NCI-H460 (cell line): Measurements from ENCODE around the gene MLLT3. TPM values are rescaled to one million over a fixed set of nuclear protein-coding genes. Genes with fewer than 3 reads are reported as not detected.
"Not testable (repeated sequence)": the region's sequence is repeated elsewhere in the genome, so short reads cannot be mapped to it uniquely, and the experiment has no call there.

ENCODE experiments used
- DNase-seq: peaks from one replicate; pipeline ENCODE4 v3.0.0-alpha.2; 2016; ENCODE audit warnings: low read depth; ENCODE audit errors: extremely low read depth
- total RNA-seq: library from RNA; depleted of rRNA; stranded (reverse); fragments of >200 nt; shearing (Covaris generic); gene quantifications from 2 replicates; pipeline ENCODE4 v1.2.3, GENCODE V29; 2014

MLLT3 gene
- total RNA-seq, 1 experiment from 2014 or later, result 15.4 TPM

GRCh38 chr9:20599195-20599594 lies 23.1 kb downstream of the MLLT3 start:
- no peak for DNase-seq

GRCh38 chr9:20598367-20598766 lies 23.9 kb downstream of the MLLT3 start:
- no peak for DNase-seq

DNA sequence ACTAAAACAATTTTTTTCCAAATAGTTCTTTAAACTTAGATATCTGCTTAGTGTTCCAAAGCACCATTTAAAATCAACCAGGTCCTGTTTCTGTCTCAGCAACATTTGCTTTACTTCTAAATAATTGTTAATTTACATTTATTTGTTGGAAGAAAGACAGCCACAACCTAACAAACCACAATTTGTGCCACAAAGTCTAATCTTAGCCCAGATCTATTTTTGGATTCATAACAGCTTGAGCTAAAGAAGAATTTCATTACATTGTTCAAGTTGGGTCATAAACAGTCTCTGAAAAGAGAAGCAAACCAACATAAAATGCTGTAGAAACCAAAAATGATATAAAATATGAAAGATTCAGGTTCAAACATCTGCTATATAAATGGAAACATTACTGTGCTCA lies 24.4 kb downstream of the MLLT3 start:
- DNase-seq, result no peak

DNA sequence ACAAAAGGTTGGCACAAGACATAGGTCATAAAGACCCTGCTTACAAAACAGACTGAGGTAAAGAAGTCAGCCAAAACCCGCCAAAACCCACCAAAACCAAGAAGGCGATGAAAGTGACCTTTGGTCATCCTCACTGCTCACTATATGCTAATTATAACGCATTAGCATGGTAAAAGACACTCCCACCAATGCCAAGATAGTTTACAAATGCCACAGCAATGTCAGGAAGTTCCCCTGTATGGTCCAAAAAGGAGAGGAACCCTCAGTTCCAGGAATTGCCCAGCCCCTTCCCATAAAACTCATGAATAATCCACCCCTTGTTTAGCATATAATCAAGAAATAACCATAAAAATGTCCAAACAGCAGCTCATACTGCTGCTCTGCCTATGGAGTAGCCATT lies 27.7 kb downstream of the MLLT3 start:
- DNase-seq, result no peak

GRCh38 chr9:20593537-20593936 lies 28.8 kb downstream of the MLLT3 start:
- DNase-seq, result no peak

- DNase-seq, result no peak
These were observed 29.2 kb downstream of the MLLT3 start for GRCh38 chr9:20593105-20593504.

- no peak for DNase-seq
These were observed 29.6 kb downstream of the MLLT3 start for GRCh38 chr9:20592673-20593072.

- DNase-seq, result no peak
These were observed 31.1 kb downstream of the MLLT3 start for GRCh38 chr9:20591223-20591622.

- DNase-seq, result no peak
These were observed 37.2 kb downstream of the MLLT3 start for GRCh38 chr9:20584968-20585643.

DNA sequence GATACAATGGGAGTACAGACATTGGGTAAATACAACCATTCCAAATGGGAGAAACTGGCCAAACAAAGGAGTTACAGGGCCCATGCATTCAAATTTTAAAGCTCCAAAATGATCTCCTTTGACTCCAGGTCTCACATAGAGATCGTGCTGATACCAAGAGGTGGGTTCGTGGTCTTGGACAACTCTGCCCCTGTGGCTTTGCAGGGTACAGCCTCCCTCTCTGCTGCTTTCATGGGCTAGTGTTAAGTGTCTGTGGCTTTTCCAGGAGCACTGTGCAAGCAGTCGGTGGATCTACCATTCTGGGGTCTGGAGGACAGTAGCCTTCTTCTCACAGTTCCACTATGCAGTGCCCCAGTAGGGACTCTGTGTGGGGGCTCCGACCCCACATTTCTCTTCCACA lies 39.2 kb downstream of the MLLT3 start:
- not testable (repeated sequence) for DNase-seq

DNA sequence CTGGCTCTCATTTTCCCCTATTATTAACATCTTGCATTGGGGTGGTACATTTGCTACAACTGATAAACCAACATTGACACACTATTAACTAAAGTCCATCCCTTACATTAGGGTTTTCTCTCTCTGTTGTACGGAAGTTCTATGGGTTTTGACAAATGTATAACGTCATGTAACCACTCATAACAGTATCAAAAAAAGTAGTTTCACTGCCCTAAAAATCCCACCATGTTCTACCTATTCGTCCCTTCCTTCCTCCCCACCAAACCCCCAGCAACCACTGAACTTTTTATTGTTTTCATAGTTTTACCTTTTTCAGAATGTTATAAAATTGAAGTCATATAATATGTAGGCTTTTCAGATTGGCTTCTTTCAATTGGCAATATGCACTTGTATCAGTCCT lies 40.1 kb downstream of the MLLT3 start:
- no peak for DNase-seq

- no peak for DNase-seq
These were observed 41.6 kb downstream of the MLLT3 start for GRCh38 chr9:20580673-20581072.

DNA sequence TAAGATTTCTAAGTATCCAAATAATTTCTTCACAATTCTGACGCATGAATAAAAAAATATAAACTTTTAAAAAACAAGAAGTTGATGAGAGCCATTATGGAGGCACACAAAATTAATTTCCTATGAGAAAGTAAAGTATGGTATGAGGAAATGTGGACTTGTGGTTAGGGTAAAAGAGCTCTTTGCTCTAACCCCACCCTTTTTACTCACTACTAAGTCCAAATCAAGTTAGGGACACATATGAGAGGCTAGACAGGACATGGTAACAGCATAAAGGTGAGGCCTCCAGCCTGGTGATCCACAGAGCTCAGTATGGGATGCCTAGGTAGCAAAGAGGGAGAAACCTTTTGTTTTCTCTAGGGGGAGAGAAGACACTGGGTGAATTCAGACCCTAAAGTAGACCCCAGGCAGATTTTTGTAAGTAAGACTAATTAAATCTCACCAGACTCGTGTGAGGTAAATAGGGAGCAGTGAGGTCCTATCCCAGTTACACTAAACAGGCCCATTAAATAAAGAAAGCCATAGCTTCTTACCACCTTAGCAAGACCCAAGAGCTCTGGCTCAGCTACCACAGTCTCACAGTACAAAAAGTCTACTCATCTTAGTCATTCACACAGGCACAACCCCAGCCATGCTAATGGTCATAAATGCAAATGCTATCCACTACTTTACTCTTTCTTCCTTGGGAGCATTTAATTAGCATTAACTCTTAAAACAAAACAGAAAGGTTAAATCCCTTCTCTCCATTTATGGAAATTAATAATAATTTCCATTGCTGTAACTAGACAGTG lies 42.6 kb downstream of the MLLT3 start:
- no peak for DNase-seq

DNA sequence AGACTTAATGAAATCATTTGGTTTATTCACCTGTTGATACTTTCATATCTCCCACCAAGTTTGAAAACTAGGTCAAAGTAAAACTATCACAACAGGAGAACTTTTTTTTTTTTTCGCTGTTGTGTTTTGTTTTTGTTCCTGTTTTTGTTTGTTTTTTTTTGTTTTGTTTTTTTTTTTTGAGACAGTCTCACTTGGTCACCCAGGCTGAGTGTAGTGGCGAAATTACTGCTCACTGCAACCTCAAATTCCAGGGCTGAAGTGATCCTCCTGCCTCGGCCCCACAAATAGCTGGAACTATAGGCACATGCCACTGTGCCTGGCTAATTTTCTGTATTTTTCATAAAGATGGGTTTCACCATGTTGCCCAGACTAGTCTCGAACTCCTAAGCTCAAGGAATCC lies 49.3 kb downstream of the MLLT3 start:
- DNase-seq, result no peak

GRCh38 chr9:20570756-20571155 lies 51.5 kb downstream of the MLLT3 start:
- DNase-seq, result no peak

- DNase-seq, result peak; percentile 47
These were observed 52.2 kb downstream of the MLLT3 start for GRCh38 chr9:20570087-20570486.

GRCh38 chr9:20569525-20569924 lies 52.8 kb downstream of the MLLT3 start:
- no peak for DNase-seq

DNA sequence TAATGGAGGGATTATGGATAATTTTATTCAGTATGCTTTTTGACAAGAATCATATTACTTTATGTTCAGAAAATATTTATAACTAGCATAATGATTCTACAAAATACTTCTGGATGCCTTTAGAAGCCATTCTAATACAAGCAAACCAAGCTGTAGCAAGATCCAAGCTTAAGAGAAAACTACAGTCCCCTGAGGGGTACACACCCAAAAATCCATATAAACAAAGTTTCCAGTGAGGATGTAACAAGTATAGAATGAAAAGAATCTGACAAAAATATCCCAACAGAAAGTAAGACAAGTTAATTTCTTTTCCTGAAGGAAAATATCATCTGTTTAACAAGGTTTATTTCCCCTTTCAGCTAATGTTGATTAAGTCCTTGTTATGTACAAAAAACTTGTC lies 53.9 kb downstream of the MLLT3 start:
- no peak for DNase-seq

GRCh38 chr9:20566401-20566800 lies 55.9 kb downstream of the MLLT3 start:
- DNase-seq, result no peak

DNA sequence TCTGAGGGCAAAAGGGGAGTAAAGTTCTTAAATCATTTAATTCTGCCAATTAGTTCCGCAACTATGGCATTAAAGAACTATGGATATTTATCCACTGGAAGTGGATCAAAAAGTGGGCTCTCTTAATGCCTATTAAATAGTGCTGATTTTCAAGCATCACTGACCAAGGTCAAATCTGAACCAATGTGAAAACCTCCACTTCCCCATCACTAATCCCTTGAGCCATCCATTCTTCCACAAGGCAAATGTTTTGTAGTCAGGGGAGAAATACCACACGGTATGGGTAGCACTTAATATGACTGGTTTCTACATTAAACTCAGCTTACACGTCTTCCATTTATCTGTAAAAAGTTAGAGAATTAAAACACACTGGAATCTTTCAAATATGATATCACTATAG lies 57.6 kb downstream of the MLLT3 start:
- DNase-seq, result no peak

DNA sequence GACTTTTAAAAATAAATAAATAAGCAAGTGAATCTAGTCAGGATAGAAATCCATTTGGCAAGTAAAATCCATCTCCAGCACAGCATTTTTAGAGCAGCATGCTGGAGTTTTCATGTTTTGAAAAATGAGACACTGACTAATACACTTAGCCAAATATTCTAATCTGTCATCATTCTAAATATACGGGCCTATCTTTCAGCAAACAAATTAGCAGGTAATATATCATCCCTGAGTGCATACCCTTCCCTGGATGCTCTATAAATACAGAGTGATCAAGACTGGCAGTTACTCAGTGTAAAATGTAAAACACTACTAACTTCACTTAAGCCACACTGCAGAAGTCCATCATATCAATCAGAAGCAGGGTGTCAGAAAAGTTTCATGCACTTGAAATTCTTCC lies 58.4 kb downstream of the MLLT3 start:
- DNase-seq, result no peak

GRCh38 chr9:20562051-20562450 lies 60.2 kb downstream of the MLLT3 start:
- DNase-seq, result no peak
